Astrocyte (in vitro differentiated cells and primary cell): ENCODE data around the gene SFMBT2.

Source experiments
- CTCF ChIP-seq: IDR thresholded peaks from 2 replicates; pipeline ENCODE4 v1.5.1; 2011; ENCODE audit warnings: low read depth, mild to moderate bottlenecking, inconsistent platforms, low read length, moderate library complexity; ENCODE audit not compliant: insufficient read depth
- EZH2 ChIP-seq: IDR thresholded peaks from 2 replicates; pipeline ENCODE4 v1.6.1; 2012; ENCODE audit warnings: mild to moderate bottlenecking, low read length, inconsistent platforms; ENCODE audit not compliant: insufficient read depth

DNA sequence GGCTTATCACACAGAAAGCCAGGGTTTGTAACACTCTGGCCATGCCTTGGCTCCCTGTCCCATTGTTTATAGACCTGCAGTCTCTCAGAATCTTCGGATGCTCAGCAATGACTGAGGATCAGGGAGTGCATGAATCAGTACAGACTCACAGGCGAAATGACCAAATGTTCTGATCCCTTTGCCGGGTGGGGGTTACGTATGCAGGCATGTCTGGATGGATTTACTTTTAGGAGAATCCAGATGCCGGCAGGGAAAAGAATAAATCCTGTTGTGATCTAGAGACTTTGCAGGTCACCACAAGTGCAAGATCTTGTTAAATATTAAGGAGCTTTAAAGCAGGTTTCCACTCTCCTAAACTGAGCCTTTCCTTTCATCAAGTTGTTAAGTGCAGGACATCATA, 149.5 kb downstream of the SFMBT2 start:
- no peak for TF ChIP-seq CTCF
- TF ChIP-seq EZH2, result no peak
